Esophagus squamous epithelium (tissue), 4 donors: ENCODE results near the gene PVALEF.

ENCODE experiments used
- POLR2A ChIP-seq, 4 donors: fragments of 450-650 bp; IDR thresholded peaks; one replicate each; pipeline ENCODE4 v1.6.1; 2017; ENCODE audit warnings: antibody characterized with exemption in 4 of 4, mild to moderate bottlenecking in 4 of 4, moderate library complexity in 3 of 4
- TF ChIP-seq, protein P1 (sequence below), 6 experiments: fragments of 450-650 bp in 4 of 6; fragments of 200-600 bp in 2 of 6; sonication (generic) in 2 of 6; IDR thresholded peaks; one replicate each; pipeline ENCODE4 v1.5.1; 2016 to 2019; ENCODE audit warnings: antibody characterized with exemption in 6 of 6, mild to moderate bottlenecking in 4 of 6, moderate library complexity in 4 of 6

GRCh38 chr17:81164371-81165245 is 699 bp upstream of the PVALEF start:
- TF ChIP-seq POLR2A (IDR thresholded peaks at IDR 0.05) = no peak
- TF ChIP-seq, protein P1, sequence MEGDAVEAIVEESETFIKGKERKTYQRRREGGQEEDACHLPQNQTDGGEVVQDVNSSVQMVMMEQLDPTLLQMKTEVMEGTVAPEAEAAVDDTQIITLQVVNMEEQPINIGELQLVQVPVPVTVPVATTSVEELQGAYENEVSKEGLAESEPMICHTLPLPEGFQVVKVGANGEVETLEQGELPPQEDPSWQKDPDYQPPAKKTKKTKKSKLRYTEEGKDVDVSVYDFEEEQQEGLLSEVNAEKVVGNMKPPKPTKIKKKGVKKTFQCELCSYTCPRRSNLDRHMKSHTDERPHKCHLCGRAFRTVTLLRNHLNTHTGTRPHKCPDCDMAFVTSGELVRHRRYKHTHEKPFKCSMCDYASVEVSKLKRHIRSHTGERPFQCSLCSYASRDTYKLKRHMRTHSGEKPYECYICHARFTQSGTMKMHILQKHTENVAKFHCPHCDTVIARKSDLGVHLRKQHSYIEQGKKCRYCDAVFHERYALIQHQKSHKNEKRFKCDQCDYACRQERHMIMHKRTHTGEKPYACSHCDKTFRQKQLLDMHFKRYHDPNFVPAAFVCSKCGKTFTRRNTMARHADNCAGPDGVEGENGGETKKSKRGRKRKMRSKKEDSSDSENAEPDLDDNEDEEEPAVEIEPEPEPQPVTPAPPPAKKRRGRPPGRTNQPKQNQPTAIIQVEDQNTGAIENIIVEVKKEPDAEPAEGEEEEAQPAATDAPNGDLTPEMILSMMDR (IDR thresholded peaks at IDR 0.05) = no peak
